PFSK-1 (cell line): Measurements from ENCODE around the gene SLCO3A1.

Source experiments
- FOXP2 ChIP-seq: optimal IDR thresholded peaks from 2 replicates; pipeline ENCODE3; 2011; ENCODE audit warnings: borderline replicate concordance, control low read depth, inconsistent platforms; ENCODE audit not compliant: insufficient read depth; ENCODE audit errors: extremely low read length, extremely low read depth
- POLR2AphosphoS5 ChIP-seq: IDR thresholded peaks from 2 replicates; pipeline ENCODE4 v1.6.1; 2012; ENCODE audit warnings: low read depth, mild to moderate bottlenecking, control low read depth, low read length, moderate library complexity
- REST ChIP-seq, 2 experiments: IDR thresholded peaks; 2 replicates each; pipeline versions ENCODE4 v1.6.1 to v1.8.0; 2011 to 2012; ENCODE audit warnings: low read depth in 2 of 2, low read length in 2 of 2, control low read depth in 1 of 2, inconsistent platforms in 1 of 2, mild to moderate bottlenecking in 1 of 2, moderate library complexity in 1 of 2; ENCODE audit not compliant: insufficient read depth in 1 of 2
- SIN3A ChIP-seq: IDR thresholded peaks from 2 replicates; pipeline ENCODE4 v1.6.1; 2012; ENCODE audit warnings: mild to moderate bottlenecking, low read length, moderate library complexity, borderline replicate concordance; ENCODE audit not compliant: insufficient read depth
- TAF1 ChIP-seq: IDR thresholded peaks from 2 replicates; pipeline ENCODE4 v1.6.1; 2012; ENCODE audit warnings: low read length, control low read depth, borderline replicate concordance; ENCODE audit not compliant: insufficient read depth

The SLCO3A1 gene

DNA sequence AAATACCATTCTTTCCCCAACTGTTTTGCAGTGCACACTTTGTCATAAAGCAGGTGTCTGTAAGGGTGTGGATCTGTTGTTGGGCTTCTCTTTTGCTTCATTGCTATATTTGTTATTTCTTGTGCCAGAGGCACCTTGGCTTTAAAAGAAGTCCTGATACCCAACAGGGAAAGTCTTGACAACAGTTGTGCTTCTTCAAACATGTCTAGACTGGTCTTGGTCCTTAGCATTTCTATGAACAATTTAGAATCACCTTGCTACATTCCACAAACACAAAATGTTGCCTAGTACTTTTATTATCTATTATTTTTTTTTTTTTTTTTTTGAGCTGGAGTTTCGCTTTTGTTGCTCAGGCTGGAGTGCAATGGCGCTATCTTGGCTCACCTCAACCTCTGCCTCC is 233.7 kb downstream of the SLCO3A1 start:
- TF ChIP-seq FOXP2 (no peak), POLR2AphosphoS5 (no peak), SIN3A (no peak), REST (IDR thresholded peaks at IDR 0.05; ENCODE audit: insufficient read depth in 1 of 2, low read depth in 2 of 2, low read length in 2 of 2) (no peak), TAF1 (no peak)

DNA sequence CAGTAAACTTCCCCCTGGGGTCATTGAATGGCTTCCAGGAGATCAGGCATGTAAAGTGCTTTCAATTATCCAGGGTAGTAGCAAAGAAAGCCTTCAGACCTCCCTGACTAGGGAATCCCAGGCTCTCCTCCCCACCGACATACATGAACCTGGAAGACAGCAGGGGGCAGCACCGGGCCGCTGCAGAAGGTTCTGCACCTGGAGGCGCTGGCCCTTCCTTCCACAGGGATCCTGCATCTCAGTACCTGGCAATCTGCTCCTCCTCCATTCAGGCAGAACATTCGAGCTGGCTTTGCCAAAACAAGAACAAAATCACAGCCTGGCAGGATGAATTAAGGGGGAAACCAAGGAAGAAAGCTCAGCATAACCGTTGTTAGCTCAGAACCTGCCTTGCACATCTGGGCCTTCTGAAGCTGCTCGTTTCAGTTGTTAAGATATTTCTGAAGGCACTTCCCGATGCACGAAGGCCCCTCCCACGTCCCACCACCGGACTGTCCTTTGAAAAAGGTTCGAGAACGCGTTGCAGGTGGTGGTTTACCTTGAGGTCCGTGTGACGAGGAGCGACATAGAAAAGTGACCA is 237.7 kb downstream of the SLCO3A1 start:
- TF ChIP-seq SIN3A (no peak), FOXP2 (no peak), TAF1 (no peak), REST (IDR thresholded peaks at IDR 0.05; ENCODE audit: insufficient read depth in 1 of 2, low read depth in 2 of 2, low read length in 2 of 2) (no peak), POLR2AphosphoS5 (no peak)

GRCh38 chr15:92092289-92093105 is 239.0 kb downstream of the SLCO3A1 start:
- TF ChIP-seq SIN3A (no peak), TAF1 (no peak), POLR2AphosphoS5 (no peak), REST (IDR thresholded peaks at IDR 0.05; ENCODE audit: insufficient read depth in 1 of 2, low read depth in 2 of 2, low read length in 2 of 2) (no peak), FOXP2 (no peak)

GRCh38 chr15:92095693-92096092 is 242.2 kb downstream of the SLCO3A1 start:
- no peak for TF ChIP-seq SIN3A
- TF ChIP-seq TAF1 = no peak
- TF ChIP-seq POLR2AphosphoS5 = no peak
- TF ChIP-seq FOXP2 = no peak
- no peak for TF ChIP-seq REST (IDR thresholded peaks at IDR 0.05; ENCODE audit: insufficient read depth in 1 of 2, low read depth in 2 of 2, low read length in 2 of 2)
